ENCODE data around the gene MELTF. TPM values are rescaled to one million over a fixed set of nuclear protein-coding genes. Genes with fewer than 3 reads are reported as not detected.
A peak's percentile ranks its signal among the peaks of the same experiment; 100 is the strongest.
"Not testable (repeated sequence)": the region's sequence is repeated elsewhere in the genome, so short reads cannot be mapped to it uniquely, and the experiment has no call there.

MELTF gene
- polyA plus RNA-seq, 1 donor from 2014 or later, result 0.09 TPM

- no peaks in the 10 kb centered on the region for H4K20me1 ChIP-seq (ENCODE audit: insufficient read depth)
- TF ChIP-seq TAF1 (IDR thresholded peaks at IDR 0.05; ENCODE audit: low read depth) (no peak), SMC3 (conservative IDR thresholded peaks at IDR 0.05; ENCODE audit: poor library complexity) (no peak), EP300 (conservative IDR thresholded peaks at IDR 0.05; ENCODE audit: poor library complexity, severe bottlenecking) (no peak), MXI1 (conservative IDR thresholded peaks at IDR 0.05; ENCODE audit: poor library complexity, severe bottlenecking) (no peak), EZH2 (IDR thresholded peaks at IDR 0.05; ENCODE audit: borderline replicate concordance, insufficient read depth, low read length, poor library complexity, severe bottlenecking) (no peak), POLR2AphosphoS5 (IDR thresholded peaks at IDR 0.05) (no peak), CTCF (IDR thresholded peaks at IDR 0.05; ENCODE audit: poor library complexity, severe bottlenecking) (no peak), REST (IDR thresholded peaks at IDR 0.05; ENCODE audit: borderline replicate concordance) (no peak), RAD21 (conservative IDR thresholded peaks at IDR 0.05) (no peak)
- no peaks in the 10 kb centered on the region for H3K27me3 ChIP-seq (ENCODE audit: insufficient read depth, low read depth, low read length)
These were observed 9.3 kb upstream of the MELTF start for GRCh38 chr3:197038679-197039462.

GRCh38 chr3:197035577-197035976 lies 6.0 kb upstream of the MELTF start:
- H3K9me2 ChIP-seq (ENCODE audit: insufficient read depth, low read length), result no peaks in the 10 kb centered on the region
- H2AFZ ChIP-seq (ENCODE audit: low read depth, low read length), result no peak overlapping the region
- H3K4me3 ChIP-seq (ENCODE audit: low read length), result no peak overlapping the region
- no peaks in the 10 kb centered on the region for H3K79me2 ChIP-seq (replicated peaks; ENCODE audit: insufficient read depth, low read length)
- no peak overlapping the region for H3K4me2 ChIP-seq (ENCODE audit: low read length)
- H3K9me3 ChIP-seq (ENCODE audit: low read length), result no peaks in the 10 kb centered on the region
- H4K20me1 ChIP-seq (ENCODE audit: insufficient read depth), result no peaks in the 10 kb centered on the region
- H3K27me3 ChIP-seq (ENCODE audit: insufficient read depth, low read depth, low read length), result no peaks in the 10 kb centered on the region
- TF ChIP-seq REST (IDR thresholded peaks at IDR 0.05; ENCODE audit: borderline replicate concordance) (no peak), MXI1 (conservative IDR thresholded peaks at IDR 0.05; ENCODE audit: poor library complexity, severe bottlenecking) (no peak), TAF1 (IDR thresholded peaks at IDR 0.05; ENCODE audit: low read depth) (no peak), RAD21 (conservative IDR thresholded peaks at IDR 0.05) (no peak), POLR2AphosphoS5 (IDR thresholded peaks at IDR 0.05) (no peak), SMC3 (conservative IDR thresholded peaks at IDR 0.05; ENCODE audit: poor library complexity) (no peak), CTCF (IDR thresholded peaks at IDR 0.05; ENCODE audit: poor library complexity, severe bottlenecking) (no peak), EP300 (conservative IDR thresholded peaks at IDR 0.05; ENCODE audit: poor library complexity, severe bottlenecking) (no peak), EZH2 (IDR thresholded peaks at IDR 0.05; ENCODE audit: borderline replicate concordance, insufficient read depth, low read length, poor library complexity, severe bottlenecking) (no peak)
- no peaks in the 10 kb centered on the region for H3K36me3 ChIP-seq (ENCODE audit: insufficient read depth, low read length)
- H3K27ac ChIP-seq (ENCODE audit: low read length), result no peak overlapping the region
- H3K9ac ChIP-seq (ENCODE audit: low read length), result no peak overlapping the region
- no peaks in the 10 kb centered on the region for H3F3A ChIP-seq (ENCODE audit: insufficient read depth, low read length, poor library complexity, severe bottlenecking)

More at GRCh38 chr3:197038679-197039462, 9.3 kb upstream of the MELTF start:
- H3K9me3 ChIP-seq (ENCODE audit: low read length), result no peaks in the 10 kb centered on the region
- no peak overlapping the region for H3K4me3 ChIP-seq (ENCODE audit: low read length)
- H3F3A ChIP-seq (ENCODE audit: insufficient read depth, low read length, poor library complexity, severe bottlenecking), result no peaks in the 10 kb centered on the region
- no peak overlapping the region for H3K4me2 ChIP-seq (ENCODE audit: low read length)
- no peaks in the 10 kb centered on the region for H3K9me2 ChIP-seq (ENCODE audit: insufficient read depth, low read length)
- no peak overlapping the region for H2AFZ ChIP-seq (ENCODE audit: low read depth, low read length)
- H3K9ac ChIP-seq (ENCODE audit: low read length), result no peak overlapping the region
- H3K79me2 ChIP-seq (replicated peaks; ENCODE audit: insufficient read depth, low read length), result no peaks in the 10 kb centered on the region
- H3K36me3 ChIP-seq (ENCODE audit: insufficient read depth, low read length), result no peaks in the 10 kb centered on the region
- peak overlapping the region; percentile 19 for H3K27ac ChIP-seq (ENCODE audit: low read length)

DNA sequence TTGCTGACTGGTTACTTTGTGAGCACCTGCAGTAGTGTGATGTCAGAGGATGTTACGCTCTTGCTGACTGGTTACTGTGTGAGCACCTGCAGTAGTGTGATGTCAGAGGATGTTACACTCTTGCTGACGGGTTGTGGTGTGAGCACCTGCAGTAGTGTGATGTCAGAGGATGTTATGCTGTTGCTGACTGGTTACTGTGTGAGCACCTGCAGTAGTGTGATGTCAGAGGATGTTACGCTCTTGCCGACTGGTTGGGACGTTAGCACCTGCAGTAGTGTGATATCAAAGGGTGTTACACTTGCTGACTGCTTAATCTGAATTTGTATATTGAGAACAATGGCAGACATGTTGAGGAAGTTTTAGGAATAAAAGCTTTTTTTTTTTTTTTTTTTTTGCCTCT lies 5.2 kb upstream of the MELTF start:
- H3K79me2 ChIP-seq (replicated peaks; ENCODE audit: insufficient read depth, low read length); H3K27ac ChIP-seq (ENCODE audit: low read length); H3K9me2 ChIP-seq (ENCODE audit: insufficient read depth, low read length); H3K9ac ChIP-seq (ENCODE audit: low read length); H3F3A ChIP-seq (ENCODE audit: insufficient read depth, low read length, poor library complexity, severe bottlenecking); H2AFZ ChIP-seq (ENCODE audit: low read depth, low read length); H3K36me3 ChIP-seq (ENCODE audit: insufficient read depth, low read length); H3K27me3 ChIP-seq (ENCODE audit: insufficient read depth, low read depth, low read length); H4K20me1 ChIP-seq (ENCODE audit: insufficient read depth); H3K4me3 ChIP-seq (ENCODE audit: low read length); H3K4me2 ChIP-seq (ENCODE audit: low read length); H3K9me3 ChIP-seq (ENCODE audit: low read length): not testable (repeated sequence)
